KBM-7 (cell line): ENCODE results near the gene NOP58.
"Not testable (repeated sequence)": the region's sequence is repeated elsewhere in the genome, so short reads cannot be mapped to it uniquely, and the experiment has no call there.

ENCODE experiments used
- DNase-seq: peaks from one replicate; pipeline ENCODE4 v3.0.0-alpha.2; 2015
- in situ Hi-C: fragments of 300-500 bp; cut with MboI; formaldehyde crosslinking; loops from 2 replicates; pipeline ENCODE4 v1.14.3; 2020; ENCODE audit warnings: low sequenced_read_pairs, low pct_unique_long_range_greater_than_20kb, mixed read lengths

The NOP58 gene

DNA sequence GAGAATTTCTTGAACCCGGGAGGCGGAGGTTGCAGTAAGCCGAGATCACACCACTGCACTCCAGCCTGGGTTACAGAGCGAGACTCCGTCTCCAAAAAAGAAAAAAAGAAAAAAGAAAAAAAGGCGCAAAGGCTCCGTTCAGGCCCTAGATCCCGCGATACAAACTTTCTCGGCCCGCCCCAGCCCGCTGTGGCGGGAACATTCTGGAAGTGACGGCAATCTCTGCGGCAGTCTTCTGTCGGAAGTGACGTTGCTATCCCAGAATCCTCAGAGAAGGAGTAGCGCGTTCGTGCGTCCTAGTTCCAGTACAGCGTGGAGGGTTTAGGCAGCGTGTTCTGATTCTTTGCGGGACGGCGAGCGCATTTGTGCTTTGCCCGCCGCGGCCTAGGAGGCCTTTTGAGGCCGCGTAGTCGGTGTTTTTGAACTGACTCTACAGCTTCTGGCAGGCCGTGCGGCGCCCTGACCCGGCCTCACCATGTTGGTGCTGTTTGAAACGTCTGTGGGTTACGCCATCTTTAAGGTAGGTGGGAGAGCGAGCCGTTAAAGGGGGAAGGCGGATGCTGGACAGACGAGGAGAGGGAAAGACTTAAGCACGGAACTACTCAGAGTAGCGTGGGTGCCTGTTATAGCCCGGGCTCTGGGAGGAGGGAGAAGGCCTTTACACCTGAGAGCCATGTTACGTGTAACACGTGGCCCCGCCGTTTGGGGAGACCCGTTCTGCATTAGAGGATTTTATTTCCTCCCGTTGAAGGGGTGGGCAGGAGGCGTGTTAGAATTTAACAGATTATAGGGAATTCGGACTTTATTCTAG is at the start of gene NOP58:
NOP58 (plus strand) TSS at position 297 of the 811 bp plus-strand sequence; CDS start at position 476, 179 bp downstream.
- peak; percentile 95 for DNase-seq
- in situ Hi-C loops, result no loop called here

DNA sequence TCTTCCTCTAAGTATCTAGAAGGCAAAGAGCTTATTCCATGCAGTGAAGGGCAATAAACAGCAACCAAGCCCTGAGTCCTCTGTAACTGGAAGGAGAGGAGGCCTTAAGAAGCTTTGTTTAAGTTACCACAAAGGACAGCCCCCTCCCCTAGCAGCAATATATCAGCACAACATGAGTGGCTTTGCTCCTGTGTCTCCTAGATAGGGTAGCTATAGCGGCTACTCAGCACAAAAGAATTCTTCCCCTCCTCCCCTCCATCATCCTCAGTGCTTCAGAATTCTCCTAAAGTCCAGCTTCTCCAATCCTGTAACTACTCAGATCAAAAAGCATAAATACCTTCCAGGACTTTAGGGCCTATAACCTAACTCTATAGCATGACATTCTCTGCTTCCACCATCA is 43.7 kb upstream of the NOP58 start:
- DNase-seq, result no peak
- in situ Hi-C loops, result no loop called here

GRCh38 chr2:202237787-202238233 is 27.8 kb upstream of the NOP58 start:
- in situ Hi-C loops, result no loop called here
- DNase-seq, result peak; percentile 45

DNA sequence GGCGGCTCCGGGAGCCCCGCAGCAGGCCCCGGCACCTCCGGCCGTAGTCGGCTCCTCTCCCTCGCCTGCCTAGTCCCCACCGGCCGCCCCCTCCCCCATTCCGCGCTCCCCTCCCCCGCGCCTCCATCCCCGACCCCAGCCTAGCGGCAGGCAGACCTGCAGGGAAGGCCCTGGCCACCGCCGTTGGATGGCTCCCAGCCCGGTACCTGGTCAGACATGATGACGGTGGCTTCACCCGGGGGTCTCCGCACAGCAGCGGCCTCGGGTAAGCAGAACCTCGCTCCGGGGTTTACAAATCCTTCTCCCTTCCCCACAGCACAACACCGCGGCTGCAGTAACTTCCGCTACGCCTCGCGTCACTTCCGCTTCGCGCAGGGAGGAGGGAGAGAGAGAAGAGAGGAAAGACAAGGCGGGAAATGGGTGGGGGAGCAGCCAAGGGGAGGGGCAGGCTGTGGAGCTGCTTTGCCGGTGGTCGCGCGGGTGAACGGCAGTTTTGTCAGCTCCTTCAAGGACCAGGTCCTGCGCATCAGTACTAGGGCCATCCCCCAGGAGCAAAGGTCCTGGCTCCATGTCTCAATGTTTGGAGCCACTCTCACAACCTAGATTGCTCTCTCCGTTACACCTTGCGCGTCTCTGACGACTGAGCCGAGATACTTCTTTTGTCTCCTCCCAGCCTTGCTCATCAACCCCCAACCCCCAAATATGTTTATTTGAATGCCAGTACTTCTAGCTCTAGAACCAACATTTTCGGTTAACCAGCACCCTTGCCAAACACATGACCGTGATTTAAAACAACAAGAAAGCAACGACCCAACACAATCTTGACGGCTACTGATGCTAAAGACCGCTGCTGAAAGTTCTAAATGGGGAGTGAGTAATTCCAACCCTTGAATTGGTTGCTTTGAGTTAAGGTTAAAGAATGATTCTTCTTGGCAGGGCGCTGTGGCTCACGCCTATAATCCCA is 27.0 kb upstream of the NOP58 start, which contains the start of gene SUMO1:
SUMO1 (minus strand) TSS at position 364 of the 964 bp plus-strand sequence; CDS start at position 218, 146 bp downstream.
- DNase-seq, result peak; percentile 97
- in situ Hi-C loops, result no loop called here

- DNase-seq, in situ Hi-C loops: not testable (repeated sequence)
These were observed 17.9 kb upstream of the NOP58 start for GRCh38 chr2:202247710-202248109.

DNA sequence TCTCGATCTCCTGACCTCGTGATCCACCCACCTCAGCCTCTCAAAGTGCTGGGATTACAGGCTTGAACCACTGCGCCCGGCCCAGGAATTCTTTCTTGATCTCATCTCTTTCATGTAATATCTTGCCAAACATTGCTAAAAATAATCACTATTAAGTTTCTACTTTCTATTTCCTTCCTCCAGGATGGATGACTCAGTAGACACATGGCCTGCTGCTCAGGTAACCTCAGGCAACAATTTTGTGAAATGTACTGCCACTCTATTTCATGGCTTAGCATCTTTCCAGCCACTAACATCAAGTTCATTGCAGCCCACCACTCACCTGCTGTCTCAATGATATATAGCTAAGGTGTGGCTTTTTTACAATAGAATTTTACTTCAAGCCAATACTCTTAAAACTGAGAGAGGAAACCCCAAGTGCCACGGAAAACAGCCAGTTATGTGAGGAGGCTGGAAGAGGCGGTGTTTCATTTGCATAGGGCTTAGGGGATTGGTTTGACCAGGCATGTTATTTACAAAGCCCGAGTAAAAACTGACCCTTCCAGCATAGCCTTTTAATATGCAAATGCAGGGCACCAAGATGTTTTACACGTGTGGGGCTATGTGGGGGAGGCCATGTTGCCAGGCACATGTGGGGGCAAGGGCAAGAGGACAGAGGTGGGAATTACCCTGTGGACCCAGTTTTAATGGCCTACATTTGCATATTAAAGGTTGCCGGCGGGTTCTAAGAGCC is 15.9 kb upstream of the NOP58 start:
- in situ Hi-C loops, result no loop called here
- no peak for DNase-seq

DNA sequence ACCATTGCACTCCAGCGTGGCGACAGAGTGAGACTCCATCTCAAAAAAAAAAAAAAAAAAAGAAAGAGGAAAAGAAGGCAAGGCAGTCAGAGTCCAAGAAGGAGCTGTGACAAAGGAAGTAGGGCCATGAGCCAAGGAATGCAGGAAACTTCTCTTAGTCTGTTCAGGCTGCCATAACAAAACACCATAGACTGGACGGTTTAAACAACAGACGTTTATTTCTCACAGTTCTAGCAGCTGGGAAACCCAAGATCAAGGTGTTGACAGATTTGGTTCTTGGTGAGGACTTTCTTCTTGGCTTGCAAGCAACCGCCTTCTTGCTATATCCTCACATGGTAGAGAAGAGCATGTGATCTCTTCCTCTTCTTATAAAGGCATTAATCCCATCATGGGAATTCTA is 14.1 kb upstream of the NOP58 start:
- no peak for DNase-seq
- in situ Hi-C loops, result no loop called here

DNA sequence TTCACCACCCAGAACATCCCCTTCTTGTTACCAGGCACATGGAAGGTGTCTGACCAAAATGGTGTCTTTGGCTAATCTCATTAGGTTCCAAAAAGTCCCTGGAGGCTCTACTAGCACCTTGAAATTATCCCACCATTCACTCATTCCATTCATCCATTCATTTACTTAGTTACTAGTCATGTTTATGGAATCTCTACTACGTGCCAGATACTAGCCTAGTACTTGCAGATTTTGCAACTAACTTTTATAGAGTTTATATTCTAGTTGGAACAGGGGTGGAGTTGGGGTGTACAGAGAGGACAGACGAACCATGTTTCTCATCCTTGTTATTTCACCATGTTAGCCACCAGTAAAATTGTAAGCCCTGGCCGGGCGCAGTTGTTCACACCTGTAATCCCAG is 4.0 kb upstream of the NOP58 start:
- in situ Hi-C loops, result no loop called here
- no peak for DNase-seq

DNA sequence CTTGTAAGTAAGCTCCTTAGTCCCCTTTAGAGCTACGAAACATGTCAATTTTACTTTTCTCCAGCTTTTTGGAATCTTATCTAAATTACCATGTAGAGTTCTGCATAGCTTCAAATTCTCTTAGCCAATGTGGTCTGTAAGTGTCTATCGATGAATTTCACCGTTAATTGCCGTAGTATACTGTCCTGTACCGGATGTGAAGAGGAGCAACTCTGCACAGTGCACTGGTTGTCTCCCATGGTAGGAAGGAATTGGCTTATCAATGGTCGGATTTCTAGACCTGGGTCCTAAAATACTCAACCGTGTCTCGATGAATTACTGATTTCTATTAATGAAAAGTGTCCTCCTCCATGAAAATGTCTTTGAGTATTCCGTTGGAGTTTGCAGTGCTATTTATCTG is 1.9 kb downstream of the NOP58 start:
- peak; percentile 32 for DNase-seq
- in situ Hi-C loops, result no loop called here

DNA sequence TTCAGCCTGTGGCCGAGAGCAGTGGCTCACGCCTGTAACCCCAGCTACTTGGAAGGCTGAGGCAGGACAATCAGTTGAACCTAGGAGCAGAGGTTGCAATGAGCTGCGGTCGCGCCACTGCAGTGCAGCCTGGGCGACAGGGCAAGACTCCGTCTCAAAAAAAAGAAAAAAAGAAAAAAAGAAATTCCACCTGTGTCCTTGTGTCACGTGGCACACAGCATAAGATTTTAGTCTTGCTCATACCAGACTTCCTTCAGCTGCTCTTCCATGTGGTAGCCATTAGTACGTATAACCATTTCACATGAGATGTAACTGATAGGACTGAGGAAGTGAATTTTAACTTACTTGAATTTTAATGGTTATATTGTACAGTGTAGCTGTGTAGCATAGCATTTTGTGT is 4.0 kb downstream of the NOP58 start:
- in situ Hi-C loops, result no loop called here
- DNase-seq, result peak; percentile 56

DNA sequence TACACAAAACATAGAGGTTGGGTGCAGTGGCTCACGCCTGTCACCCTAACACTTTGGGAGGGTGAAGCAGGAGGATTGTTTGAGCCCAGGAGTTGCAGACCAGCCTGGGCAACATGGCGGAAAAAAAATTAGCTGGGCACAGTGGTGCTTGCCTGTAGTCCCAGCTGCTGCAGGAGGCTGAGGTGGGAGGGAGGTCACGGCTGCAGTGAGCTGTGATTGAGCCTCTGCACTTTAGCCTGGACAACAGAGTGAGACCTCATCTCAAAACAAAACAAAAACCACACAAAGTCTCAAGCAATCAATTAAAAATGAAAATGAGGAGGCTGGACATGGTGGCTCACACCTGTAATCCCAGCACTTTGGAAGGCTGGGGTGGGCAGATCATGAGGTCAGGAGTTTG is 4.9 kb downstream of the NOP58 start:
- in situ Hi-C loops, result no loop called here
- DNase-seq, result no peak

DNA sequence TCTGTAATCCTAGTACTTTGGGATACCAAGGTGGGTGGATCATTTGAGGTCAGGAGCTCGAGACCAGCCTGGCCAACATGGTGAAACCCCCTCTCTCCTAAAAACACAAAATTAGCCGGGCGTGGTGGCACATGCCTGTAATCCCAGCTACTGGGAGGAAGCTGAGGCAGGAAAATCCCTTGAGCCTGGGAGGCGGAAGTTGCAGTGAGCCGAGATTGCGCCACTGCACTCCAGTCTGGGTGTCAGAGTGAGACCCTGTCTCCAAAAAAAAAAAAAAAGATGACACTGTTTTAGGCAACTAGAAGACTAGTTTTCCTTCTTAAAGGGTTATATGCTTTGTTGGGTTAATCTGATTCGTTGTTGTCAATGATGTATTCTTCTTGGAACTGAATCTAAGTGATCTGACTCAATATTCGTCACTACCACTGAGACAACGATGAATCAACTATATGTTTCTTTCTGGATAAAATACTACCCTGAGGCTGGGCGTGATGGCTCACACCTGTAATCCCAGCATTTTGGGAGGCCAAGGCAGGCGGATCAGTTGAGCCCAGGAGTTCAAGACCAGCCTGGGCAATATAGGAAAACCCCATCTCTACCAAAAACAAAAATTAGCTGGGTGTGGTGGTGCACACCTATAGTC is 10.6 kb downstream of the NOP58 start:
- DNase-seq, in situ Hi-C loops: not testable (repeated sequence)

DNA sequence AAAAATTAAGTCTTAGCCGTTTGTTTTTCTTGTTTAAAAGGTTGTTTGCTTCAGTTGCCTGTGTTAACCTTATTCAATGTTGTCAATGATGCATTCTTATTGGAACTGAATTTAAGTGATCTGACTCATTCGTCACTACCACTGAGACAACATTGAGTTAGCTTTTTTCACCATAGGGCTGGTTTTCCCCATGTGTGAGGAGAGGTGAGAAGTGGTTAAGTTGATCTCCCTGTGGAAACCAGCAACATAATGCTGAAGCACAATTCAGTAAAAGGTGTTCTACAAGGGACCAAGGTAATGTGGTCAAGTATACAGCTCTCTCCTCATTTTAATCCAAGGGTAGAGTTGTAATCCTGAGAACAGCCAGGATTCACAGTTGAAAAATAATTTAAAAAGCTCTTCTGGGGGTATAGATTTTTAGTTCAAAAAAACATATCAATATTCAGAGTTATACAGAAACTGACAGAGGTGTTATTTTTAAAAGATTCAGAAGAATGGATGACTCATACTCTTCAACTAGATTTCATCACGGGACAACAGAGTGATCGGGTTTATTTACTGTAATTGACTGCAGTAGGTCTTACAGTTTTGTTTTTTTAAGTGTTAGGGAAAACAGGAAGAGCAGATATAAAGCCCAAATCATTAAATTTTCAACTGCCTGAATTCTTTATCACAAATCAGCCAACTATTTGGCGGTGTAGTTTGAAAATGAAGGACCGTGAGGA is 12.6 kb downstream of the NOP58 start:
- in situ Hi-C loops, result no loop called here
- no peak for DNase-seq

GRCh38 chr2:202278944-202279343 is 13.4 kb downstream of the NOP58 start:
- in situ Hi-C loops, result no loop called here
- DNase-seq, result peak; percentile 53

GRCh38 chr2:202286595-202286994 is 21.0 kb downstream of the NOP58 start:
- in situ Hi-C loops, result no loop called here
- no peak for DNase-seq

- in situ Hi-C loops, result no loop called here
- no peak for DNase-seq
These were observed 24.0 kb downstream of the NOP58 start for GRCh38 chr2:202289394-202290204.

GRCh38 chr2:202290316-202290715 is 24.8 kb downstream of the NOP58 start:
- in situ Hi-C loops, result no loop called here
- DNase-seq, result no peak
